NCI-H526 treated with DMSO at 0.1 percent for 48 hours (cell line): ENCODE measurements around the gene SALL2.
"Not testable (repeated sequence)": the region's sequence is repeated elsewhere in the genome, so short reads cannot be mapped to it uniquely, and the experiment has no call there.

ENCODE experiments used
- DNase-seq: peaks from one replicate; lab custom pipeline; 2025; lab: John Stamatoyannopoulos, UW

SALL2 gene

DNA sequence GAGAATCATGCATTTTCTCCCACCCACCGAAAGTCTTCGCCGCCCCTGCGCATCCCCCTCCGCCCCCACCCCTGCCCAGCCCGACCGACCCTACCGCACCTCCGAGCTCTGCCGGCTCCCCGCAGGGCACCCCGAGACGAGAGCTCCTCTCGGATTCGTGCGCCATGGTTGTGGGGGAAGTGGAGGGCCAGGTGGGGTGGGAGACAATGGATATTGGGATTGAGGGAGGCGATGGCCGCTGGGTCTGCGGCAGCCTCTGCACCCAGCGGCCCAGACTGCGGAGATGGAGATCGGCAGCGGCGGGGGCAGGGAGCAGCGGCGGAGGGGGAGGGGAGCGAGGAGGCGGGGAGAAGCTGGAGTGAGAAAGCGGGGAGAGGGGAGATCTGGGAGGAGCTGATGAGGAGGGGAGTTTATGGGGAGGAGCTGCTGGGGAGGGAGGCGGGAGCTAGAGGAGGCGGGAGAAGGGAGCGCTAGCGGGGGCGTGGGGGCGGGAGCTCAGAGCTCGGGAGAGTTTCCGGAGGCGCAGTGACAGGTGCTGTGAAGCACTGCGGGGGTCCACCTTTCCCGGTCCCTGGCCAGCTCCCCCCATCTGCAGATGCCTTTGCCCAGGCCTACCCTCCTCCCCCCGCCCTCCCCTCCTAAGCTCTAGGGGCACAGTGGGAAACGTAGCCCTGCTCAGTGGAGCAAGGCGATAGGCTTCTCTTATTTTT lies at the start of gene SALL2:
Gene SALL2, minus strand, starts transcription at position 385 of the 710 bp plus-strand sequence. Its CDS starts 219 bp downstream, at position 166.
- peak; percentile 82 for DNase-seq

DNA sequence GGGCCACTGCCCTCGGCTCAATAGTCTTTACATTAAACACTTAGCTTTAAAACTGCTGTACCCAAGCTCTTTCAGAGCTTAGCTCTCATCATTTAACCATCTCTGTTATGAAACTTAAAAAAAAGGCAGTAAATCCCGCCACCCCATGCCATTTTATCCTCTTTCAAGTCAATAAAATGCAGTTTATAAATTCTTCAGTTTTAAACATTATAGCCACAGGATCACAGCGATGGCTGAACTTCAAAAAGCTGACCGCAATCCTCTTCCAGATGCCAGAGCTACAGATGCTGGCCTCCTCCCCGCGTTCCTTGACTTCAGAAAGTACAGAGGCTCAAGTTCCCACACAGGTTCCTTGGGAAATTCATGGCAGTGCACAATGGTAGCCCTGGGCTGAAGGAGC lies 49.5 kb upstream of the SALL2 start:
- no peak for DNase-seq

GRCh38 chr14:21572604-21573003 lies 46.5 kb upstream of the SALL2 start:
- DNase-seq, result no peak

DNA sequence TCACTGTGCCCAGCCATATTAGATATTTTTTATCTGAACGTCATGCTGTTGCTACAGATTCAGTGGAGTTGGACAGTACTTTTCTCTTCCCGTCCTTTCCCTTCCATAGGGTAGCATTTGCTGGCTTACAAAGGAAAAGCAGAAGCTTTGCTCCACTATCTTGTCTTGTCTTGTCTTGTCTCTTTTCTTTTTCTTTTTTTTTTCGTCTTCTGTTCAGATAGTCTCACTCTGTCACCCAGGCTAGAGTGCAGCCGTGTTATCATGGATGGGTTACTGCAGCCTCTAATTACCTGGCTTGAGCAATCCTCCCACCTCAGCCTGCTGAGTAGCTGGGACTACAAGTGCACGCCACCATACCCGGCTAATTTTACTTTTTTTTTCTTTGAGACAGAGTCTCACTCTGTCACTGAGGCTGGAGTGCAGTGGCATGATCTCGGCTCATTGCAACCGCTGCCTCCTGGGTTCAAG lies 32.6 kb upstream of the SALL2 start:
- no peak for DNase-seq

GRCh38 chr14:21557084-21557901 lies 31.1 kb upstream of the SALL2 start:
- peak; percentile 91 for DNase-seq

DNA sequence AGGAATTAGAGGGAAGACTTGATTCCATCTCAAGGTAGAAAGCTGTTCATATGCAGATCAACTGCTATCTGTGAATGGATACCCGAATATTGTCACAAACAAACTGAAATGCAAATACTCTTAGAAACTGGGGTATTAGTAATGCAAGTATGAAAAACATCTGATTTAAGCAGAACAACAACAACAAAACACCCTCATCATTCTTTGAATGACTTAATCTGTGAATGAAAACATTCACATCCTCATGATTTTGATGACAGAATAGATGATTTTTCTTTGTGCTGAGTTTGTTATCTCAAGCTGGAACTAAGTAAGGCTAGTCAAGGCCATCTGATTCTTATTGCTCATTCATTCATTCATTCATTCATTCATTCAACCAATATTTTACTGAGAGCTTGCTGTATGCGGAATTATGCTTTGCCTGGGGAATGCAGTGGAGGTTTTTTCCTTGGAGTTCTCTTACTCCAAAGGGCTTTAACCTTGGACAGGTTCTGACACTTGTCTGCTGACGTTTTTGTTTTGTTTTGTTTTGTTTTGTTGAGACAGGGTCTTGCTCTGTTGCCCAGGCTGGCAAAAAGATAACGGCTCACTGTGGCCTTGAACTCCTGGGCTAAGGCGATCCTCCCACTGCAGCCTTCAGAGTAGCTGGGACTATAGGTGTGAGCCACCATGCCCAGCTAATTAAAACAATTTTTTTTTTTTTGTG lies 30.4 kb upstream of the SALL2 start:
- DNase-seq, result no peak

GRCh38 chr14:21553266-21553665 lies 27.1 kb upstream of the SALL2 start:
- DNase-seq, result no peak

- not testable (repeated sequence) for DNase-seq
Measured at GRCh38 chr14:21544588-21544987, 18.4 kb upstream of the SALL2 start.

GRCh38 chr14:21543963-21544362 lies 17.8 kb upstream of the SALL2 start:
- no peak for DNase-seq

DNA sequence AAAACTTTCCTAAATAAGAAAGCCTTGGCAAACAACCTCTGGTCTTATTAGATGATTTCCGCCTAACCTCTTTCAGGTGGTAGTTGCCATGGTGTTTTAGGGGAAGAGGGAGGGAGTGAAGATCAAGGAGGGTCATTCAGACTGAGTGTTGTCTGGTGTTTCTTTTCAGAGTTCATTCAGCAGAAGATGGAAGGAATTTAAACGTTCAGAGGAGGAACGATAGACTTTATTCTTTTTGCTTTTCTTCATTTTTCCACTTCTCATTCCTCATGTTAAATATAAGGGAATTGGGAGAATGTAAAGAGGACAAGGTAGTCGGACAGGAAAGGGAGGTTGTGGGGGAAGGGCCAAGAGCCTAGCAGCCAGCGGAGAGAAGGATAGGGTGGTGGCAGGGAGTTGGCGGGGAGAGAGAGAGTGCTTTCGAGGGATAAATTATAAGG lies 17.4 kb upstream of the SALL2 start:
- DNase-seq, result no peak

DNA sequence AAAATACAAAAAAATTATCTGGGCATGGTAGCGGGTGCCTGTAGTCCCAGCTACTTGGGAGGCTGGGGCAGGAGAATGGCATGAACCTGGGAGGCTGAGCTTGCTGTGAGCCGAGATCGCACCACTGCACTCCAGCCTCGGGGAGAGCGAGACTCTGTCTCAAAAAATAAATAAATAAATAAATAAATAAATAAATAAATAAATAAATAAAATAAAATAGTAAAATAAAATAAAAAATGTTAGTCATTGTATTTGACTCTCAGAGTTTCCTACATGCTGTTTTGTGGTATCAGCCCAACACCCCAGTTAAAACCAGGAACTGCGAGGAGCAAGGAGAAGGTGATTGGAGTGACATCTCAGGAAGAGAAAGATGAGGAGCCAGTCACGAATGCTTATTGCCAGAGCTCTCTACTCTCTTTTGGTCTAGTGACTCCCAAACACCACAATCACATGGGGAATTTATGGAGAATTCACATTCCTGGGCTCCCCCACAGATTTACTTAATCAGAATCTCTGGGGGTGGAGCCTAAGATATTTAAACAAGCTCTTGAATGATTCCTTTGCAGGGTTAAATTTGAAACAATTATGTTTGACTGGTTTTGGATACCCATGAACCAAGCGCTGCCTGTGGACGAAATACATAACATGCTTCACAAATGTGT lies 15.4 kb upstream of the SALL2 start:
- no peak for DNase-seq

DNA sequence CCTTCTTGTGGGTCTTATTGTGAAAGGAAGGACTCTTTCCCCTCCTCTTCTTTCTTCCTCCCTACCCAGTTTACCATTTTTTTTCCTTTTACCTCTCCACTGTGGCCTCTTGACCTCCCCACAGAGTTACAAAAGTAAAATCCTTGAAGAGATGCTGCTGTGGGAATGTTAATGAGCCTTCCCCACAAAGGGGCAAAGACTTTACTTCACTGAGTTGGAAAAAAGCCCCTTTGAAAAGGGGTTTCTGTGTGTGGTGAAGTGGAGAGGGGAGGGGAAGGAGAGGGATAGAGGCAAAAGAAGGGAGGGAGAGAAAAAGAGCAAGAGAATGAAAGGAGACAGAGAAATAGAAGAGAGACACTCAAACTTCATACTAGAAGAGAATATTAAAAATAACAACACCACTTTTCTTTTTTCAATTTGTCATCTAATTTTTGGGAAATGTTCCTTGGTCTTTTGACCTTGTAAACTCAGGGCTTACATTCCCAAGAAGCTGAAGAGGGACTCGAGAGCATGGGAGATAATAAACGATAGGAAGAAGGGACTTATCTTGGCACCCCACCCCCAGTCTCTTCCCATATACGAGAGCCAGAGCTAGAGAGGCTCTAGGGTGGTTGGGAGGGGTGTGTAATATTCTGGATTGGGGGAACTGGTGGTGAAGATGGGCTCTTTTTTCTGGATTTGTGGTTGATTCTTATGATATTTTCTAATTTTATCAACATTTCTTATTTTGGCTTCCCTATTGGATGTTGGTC lies 13.2 kb upstream of the SALL2 start:
- DNase-seq, result no peak

GRCh38 chr14:21537090-21537424 lies 10.9 kb upstream of the SALL2 start:
- DNase-seq, result no peak

- no peak for DNase-seq
Measured at GRCh38 chr14:21536418-21537089, 10.4 kb upstream of the SALL2 start.

- no peak for DNase-seq
Measured at GRCh38 chr14:21535545-21536417, 9.6 kb upstream of the SALL2 start.

DNA sequence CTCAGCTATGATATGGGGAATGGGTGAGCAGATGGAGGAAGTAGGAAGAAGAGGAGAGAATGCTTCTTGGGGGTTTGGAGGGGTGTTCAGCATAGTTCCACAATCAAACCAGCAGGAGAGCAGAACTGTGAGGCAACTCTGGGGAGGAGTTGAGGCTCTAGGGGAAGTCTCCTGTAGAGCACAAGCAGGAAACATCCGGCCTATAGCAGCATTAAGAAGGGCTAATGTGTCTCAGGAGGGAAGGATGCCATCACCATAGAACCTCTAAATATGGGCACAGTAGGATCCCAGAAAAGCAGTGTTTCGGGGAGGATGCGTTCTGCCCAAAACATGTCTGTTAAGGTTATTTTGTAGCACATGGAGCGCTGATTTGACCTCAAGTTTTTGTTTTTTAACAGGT lies 8.4 kb upstream of the SALL2 start:
- no peak for DNase-seq

DNA sequence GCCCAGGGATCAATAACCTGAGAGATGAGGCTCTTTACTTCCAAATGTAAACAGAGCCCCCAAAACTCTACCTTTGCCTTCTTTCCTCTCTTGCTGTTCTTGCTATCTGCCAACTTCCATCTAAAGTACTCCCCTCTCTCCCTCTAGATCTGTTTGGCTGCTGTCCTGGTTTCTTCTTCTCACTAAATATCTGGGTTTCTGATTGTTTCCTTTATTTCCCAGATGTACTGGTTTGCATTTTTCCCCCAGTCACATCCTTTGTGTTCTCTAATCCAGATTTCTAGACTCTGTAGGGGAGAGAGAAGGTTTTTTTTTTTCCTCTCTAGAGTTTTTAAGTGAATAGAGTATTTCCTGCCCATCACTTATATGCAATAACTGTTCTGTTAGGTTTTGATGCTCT lies 7.1 kb upstream of the SALL2 start:
- DNase-seq, result no peak

- no peak for DNase-seq
Measured at GRCh38 chr14:21529515-21529914, 3.4 kb upstream of the SALL2 start.

GRCh38 chr14:21528381-21529348 lies 2.5 kb upstream of the SALL2 start:
- peak; percentile 31 for DNase-seq
